HEK293 (cell line): ENCODE data around the gene ROBO1.

Source experiments
- CTCF ChIA-PET: fragments of 350-600 bp; formaldehyde crosslinking; extraction: SDS; loops from one replicate; lab custom pipeline; 2021; ENCODE audit warnings: antibody characterized with exemption; lab: Yijun Ruan, JAX
- POLR2A ChIA-PET: fragments of 300-600 bp; formaldehyde crosslinking; extraction: SDS; loops from one replicate; lab custom pipeline; 2020; ENCODE audit warnings: antibody characterized with exemption, inconsistent platforms; lab: Yijun Ruan, JAX
- H3K27ac ChIP-seq: fragments of 200-500 bp; sonication (Bioruptor generic); 2 replicates; pipeline ENCODE4 v1.5.1; 2014; ENCODE audit warnings: low read depth, low read length, control low read depth, inconsistent platforms; ENCODE audit errors: extremely low read depth
- H3K36me3 ChIP-seq, 2 experiments: fragments of 200-500 bp in 1 of 2; sonication (Bioruptor generic) in 1 of 2; 1 replicate in 1 of 2; 2 replicates in 1 of 2; pipeline ENCODE4 v1.5.1; 2014 to 2017; ENCODE audit warnings: inconsistent platforms in 2 of 2, low read length in 2 of 2; ENCODE audit not compliant: control insufficient read depth in 2 of 2, insufficient read depth in 1 of 2
- H3K4me1 ChIP-seq: fragments of 200-500 bp; sonication (Bioruptor generic); 2 replicates; pipeline ENCODE4 v1.5.1; 2014; ENCODE audit warnings: mild to moderate bottlenecking, low read length, inconsistent platforms; ENCODE audit not compliant: control insufficient read depth, insufficient read depth
- H3K4me3 ChIP-seq: 2 replicates; pipeline ENCODE4 v1.5.1; 2011; ENCODE audit warnings: low read depth, mild to moderate bottlenecking, control low read depth, low read length, moderate library complexity
- H3K9me3 ChIP-seq: fragments of 200-500 bp; sonication (Bioruptor generic); 2 replicates; pipeline ENCODE4 v1.5.1; 2014; ENCODE audit warnings: low read depth, low read length, inconsistent platforms; ENCODE audit not compliant: control insufficient read depth, insufficient read depth
- TRIM28 ChIP-seq: IDR thresholded peaks from 2 replicates; pipeline ENCODE4 v1.6.1; 2011; ENCODE audit warnings: low read length, control low read depth, borderline replicate concordance
- WT1 ChIP-seq: fragments of 450-650 bp; formaldehyde crosslinking; IDR thresholded peaks from 2 replicates; pipeline ENCODE4 v1.5.1; 2016; ENCODE audit warnings: missing biosample characterization, missing genetic modification characterization
- ZIC2 ChIP-seq: fragments of 450-650 bp; formaldehyde crosslinking; IDR thresholded peaks from 2 replicates; pipeline ENCODE4 v1.5.1; 2016; ENCODE audit warnings: missing biosample characterization, missing genetic modification characterization
- ZNF132 ChIP-seq: fragments of 450-650 bp; formaldehyde crosslinking; IDR thresholded peaks from 2 replicates; pipeline ENCODE4 v1.5.1; 2017; ENCODE audit warnings: missing biosample characterization, missing genetic modification characterization, borderline replicate concordance
- ZNF23 ChIP-seq: fragments of 450-650 bp; formaldehyde crosslinking; IDR thresholded peaks from 2 replicates; pipeline ENCODE4 v1.5.1; 2016; ENCODE audit warnings: missing biosample characterization, missing genetic modification characterization, borderline replicate concordance
- ZNF335 ChIP-seq: fragments of 450-650 bp; formaldehyde crosslinking; conservative IDR thresholded peaks from 2 replicates; pipeline ENCODE4 v1.5.1; 2016; ENCODE audit warnings: missing biosample characterization, missing genetic modification characterization
- ZNF350 ChIP-seq: fragments of 450-650 bp; formaldehyde crosslinking; IDR thresholded peaks from 2 replicates; pipeline ENCODE4 v1.5.0; 2017; ENCODE audit warnings: missing biosample characterization, mild to moderate bottlenecking, missing genetic modification characterization
- ZNF37A ChIP-seq: fragments of 450-650 bp; IDR thresholded peaks from 2 replicates; pipeline ENCODE4 v1.5.1; 2018; ENCODE audit warnings: missing biosample characterization, missing genetic modification characterization
- ZNF501 ChIP-seq: fragments of 450-650 bp; formaldehyde crosslinking; IDR thresholded peaks from 2 replicates; pipeline ENCODE4 v1.5.1; 2016; ENCODE audit warnings: missing biosample characterization, missing genetic modification characterization
- ZNF585B ChIP-seq: fragments of 450-650 bp; formaldehyde crosslinking; IDR thresholded peaks from 2 replicates; pipeline ENCODE4 v1.5.1; 2016; ENCODE audit warnings: missing biosample characterization, missing genetic modification characterization
- ZNF843 ChIP-seq: fragments of 450-650 bp; formaldehyde crosslinking; IDR thresholded peaks from 2 replicates; pipeline ENCODE4 v1.5.1; 2016; ENCODE audit warnings: missing biosample characterization, missing genetic modification characterization
- ZXDB ChIP-seq: fragments of 450-650 bp; formaldehyde crosslinking; IDR thresholded peaks from 2 replicates; pipeline ENCODE4 v1.5.1; 2016; ENCODE audit warnings: missing biosample characterization, missing genetic modification characterization
- TF ChIP-seq, protein P1 (sequence below): fragments of 450-650 bp; formaldehyde crosslinking; IDR thresholded peaks from 2 replicates; pipeline ENCODE4 v1.5.1; 2016; ENCODE audit warnings: missing biosample characterization, missing genetic modification characterization
- TF ChIP-seq, protein P2 (sequence below): fragments of 450-650 bp; formaldehyde crosslinking; IDR thresholded peaks from 2 replicates; pipeline ENCODE4 v1.5.1; 2016; ENCODE audit warnings: missing biosample characterization, missing genetic modification characterization
- TF ChIP-seq, protein P3 (sequence below): fragments of 450-650 bp; formaldehyde crosslinking; IDR thresholded peaks from 2 replicates; pipeline ENCODE4 v1.5.1; 2017; ENCODE audit warnings: missing biosample characterization, missing genetic modification characterization
- TF ChIP-seq, protein P4 (sequence below): fragments of 450-650 bp; IDR thresholded peaks from 2 replicates; pipeline ENCODE4 v1.5.1; 2018; ENCODE audit warnings: missing biosample characterization, mild to moderate bottlenecking, missing genetic modification characterization
- TF ChIP-seq, protein P5 (sequence below): fragments of 450-650 bp; formaldehyde crosslinking; IDR thresholded peaks from 2 replicates; pipeline ENCODE4 v1.5.1; 2016; ENCODE audit warnings: missing biosample characterization, missing genetic modification characterization

ROBO1 gene

DNA sequence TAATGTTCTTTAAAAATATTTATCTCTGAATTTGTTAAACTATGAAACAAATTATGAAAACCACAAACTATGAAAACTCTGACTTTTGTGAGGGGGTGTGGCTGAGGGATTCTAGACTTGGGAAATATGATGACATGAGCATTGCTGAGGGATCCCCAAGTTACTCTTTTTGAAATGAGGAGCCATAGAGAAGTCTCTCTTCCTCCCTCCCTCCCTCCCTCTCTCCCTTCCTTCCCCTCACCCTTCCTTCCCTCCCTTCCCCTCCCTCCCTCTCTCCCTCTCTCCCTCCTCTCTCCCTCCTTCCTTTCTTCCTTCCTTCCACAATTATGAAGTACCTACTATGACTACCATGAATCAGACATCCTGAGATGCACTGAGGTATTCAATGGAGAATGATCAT lies 673.1 kb downstream of the ROBO1 start (continued):
- TF ChIP-seq, protein P1, sequence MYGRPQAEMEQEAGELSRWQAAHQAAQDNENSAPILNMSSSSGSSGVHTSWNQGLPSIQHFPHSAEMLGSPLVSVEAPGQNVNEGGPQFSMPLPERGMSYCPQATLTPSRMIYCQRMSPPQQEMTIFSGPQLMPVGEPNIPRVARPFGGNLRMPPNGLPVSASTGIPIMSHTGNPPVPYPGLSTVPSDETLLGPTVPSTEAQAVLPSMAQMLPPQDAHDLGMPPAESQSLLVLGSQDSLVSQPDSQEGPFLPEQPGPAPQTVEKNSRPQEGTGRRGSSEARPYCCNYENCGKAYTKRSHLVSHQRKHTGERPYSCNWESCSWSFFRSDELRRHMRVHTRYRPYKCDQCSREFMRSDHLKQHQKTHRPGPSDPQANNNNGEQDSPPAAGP: no peak

DNA sequence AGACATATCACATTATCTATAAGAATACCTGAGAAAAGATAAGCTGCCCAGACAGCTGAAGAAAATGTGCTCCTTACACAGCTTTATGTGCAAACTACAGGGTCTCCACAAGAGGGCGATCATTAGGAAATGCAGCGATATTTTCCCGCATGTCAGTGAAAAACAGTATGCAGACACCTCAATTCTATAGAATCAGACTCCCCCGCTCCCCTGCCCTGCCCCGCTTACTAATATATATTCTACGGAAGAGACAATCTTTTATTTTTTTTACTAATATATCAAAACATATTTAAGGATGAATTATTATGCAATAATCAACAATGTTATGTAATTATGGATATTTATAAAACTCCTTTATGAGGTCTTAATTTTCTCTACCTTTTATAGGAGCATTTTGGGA lies 681.3 kb downstream of the ROBO1 start:
- Histone ChIP-seq H3K9me3 (no peaks in the 10 kb centered on the region), H3K36me3 (no peaks in the 10 kb centered on the region), H3K4me3 (no peak overlapping the region), H3K27ac (no peak overlapping the region)
- CTCF ChIA-PET: interaction anchor here (0.5 to 1.8 kb wide), 23 partner anchors 9 to 1899 kb away, joined by 3 to 20 read pairs (median 3); no protein-coding TSS in a partner anchor
- TF ChIP-seq ZNF585B (tag by site-specific recombination) (no peak), ZNF335 (tag by site-specific recombination) (peak; percentile 32; the same call in 1 of the 2 replicates), WT1 (tag by site-specific recombination) (no peak)
- TF ChIP-seq, protein P2, sequence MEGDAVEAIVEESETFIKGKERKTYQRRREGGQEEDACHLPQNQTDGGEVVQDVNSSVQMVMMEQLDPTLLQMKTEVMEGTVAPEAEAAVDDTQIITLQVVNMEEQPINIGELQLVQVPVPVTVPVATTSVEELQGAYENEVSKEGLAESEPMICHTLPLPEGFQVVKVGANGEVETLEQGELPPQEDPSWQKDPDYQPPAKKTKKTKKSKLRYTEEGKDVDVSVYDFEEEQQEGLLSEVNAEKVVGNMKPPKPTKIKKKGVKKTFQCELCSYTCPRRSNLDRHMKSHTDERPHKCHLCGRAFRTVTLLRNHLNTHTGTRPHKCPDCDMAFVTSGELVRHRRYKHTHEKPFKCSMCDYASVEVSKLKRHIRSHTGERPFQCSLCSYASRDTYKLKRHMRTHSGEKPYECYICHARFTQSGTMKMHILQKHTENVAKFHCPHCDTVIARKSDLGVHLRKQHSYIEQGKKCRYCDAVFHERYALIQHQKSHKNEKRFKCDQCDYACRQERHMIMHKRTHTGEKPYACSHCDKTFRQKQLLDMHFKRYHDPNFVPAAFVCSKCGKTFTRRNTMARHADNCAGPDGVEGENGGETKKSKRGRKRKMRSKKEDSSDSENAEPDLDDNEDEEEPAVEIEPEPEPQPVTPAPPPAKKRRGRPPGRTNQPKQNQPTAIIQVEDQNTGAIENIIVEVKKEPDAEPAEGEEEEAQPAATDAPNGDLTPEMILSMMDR: peak; percentile 26; the same call in 1 of the 2 replicates
- TF ChIP-seq, all 188 proteins: peak for 2
- POLR2A ChIA-PET: no interaction called here
- no peaks in the 10 kb centered on the region for H3K4me1 ChIP-seq

DNA sequence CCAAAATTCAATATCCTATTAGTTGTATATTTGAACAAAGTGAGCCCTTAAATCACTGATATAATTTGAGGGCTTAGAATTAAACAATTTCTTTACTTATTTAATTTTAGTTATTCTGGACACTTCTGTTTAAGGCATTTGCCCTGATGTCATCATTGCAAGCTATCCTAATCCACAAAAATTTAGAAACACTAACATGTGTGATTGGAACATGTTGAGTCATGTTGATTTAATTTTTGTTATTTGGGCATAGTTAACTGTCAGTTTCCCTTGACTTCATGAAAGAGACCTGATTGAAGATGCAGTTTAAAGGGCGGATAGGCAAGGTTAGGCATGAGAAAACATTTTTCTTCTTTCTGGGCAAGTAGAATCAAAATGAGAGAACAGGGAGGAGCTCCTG lies 682.6 kb downstream of the ROBO1 start:
- Histone ChIP-seq H3K4me3 (no peak overlapping the region), H3K36me3 (no peaks in the 10 kb centered on the region), H3K4me1 (no peaks in the 10 kb centered on the region), H3K27ac (no peak overlapping the region), H3K9me3 (no peaks in the 10 kb centered on the region)
- ChIA-PET POLR2A (no interaction called here), CTCF (interaction anchor here (1.2 to 1.8 kb wide), 6 partner anchors 9 to 280 kb away, joined by 3 to 20 read pairs (median 6); no protein-coding TSS in a partner anchor)
- TF ChIP-seq ZNF843 (tag by site-specific recombination): no peak
- TF ChIP-seq ZNF132: no peak
- no peak for TF ChIP-seq ZNF501
- TF ChIP-seq ZXDB (tag by site-specific recombination): no peak
- TF ChIP-seq, protein P3, sequence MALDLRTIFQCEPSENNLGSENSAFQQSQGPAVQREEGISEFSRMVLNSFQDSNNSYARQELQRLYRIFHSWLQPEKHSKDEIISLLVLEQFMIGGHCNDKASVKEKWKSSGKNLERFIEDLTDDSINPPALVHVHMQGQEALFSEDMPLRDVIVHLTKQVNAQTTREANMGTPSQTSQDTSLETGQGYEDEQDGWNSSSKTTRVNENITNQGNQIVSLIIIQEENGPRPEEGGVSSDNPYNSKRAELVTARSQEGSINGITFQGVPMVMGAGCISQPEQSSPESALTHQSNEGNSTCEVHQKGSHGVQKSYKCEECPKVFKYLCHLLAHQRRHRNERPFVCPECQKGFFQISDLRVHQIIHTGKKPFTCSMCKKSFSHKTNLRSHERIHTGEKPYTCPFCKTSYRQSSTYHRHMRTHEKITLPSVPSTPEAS: no peak
- no peak for TF ChIP-seq ZIC2 (tag by site-specific recombination)
- TF ChIP-seq ZNF350 (tag by site-specific recombination): no peak
- TF ChIP-seq TRIM28: no peak
- TF ChIP-seq, protein P4, sequence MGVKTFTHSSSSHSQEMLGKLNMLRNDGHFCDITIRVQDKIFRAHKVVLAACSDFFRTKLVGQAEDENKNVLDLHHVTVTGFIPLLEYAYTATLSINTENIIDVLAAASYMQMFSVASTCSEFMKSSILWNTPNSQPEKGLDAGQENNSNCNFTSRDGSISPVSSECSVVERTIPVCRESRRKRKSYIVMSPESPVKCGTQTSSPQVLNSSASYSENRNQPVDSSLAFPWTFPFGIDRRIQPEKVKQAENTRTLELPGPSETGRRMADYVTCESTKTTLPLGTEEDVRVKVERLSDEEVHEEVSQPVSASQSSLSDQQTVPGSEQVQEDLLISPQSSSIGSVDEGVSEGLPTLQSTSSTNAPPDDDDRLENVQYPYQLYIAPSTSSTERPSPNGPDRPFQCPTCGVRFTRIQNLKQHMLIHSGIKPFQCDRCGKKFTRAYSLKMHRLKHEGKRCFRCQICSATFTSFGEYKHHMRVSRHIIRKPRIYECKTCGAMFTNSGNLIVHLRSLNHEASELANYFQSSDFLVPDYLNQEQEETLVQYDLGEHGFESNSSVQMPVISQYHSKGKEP (tag by site-specific recombination): no peak
- no peak for TF ChIP-seq ZNF37A
- TF ChIP-seq, protein P5, sequence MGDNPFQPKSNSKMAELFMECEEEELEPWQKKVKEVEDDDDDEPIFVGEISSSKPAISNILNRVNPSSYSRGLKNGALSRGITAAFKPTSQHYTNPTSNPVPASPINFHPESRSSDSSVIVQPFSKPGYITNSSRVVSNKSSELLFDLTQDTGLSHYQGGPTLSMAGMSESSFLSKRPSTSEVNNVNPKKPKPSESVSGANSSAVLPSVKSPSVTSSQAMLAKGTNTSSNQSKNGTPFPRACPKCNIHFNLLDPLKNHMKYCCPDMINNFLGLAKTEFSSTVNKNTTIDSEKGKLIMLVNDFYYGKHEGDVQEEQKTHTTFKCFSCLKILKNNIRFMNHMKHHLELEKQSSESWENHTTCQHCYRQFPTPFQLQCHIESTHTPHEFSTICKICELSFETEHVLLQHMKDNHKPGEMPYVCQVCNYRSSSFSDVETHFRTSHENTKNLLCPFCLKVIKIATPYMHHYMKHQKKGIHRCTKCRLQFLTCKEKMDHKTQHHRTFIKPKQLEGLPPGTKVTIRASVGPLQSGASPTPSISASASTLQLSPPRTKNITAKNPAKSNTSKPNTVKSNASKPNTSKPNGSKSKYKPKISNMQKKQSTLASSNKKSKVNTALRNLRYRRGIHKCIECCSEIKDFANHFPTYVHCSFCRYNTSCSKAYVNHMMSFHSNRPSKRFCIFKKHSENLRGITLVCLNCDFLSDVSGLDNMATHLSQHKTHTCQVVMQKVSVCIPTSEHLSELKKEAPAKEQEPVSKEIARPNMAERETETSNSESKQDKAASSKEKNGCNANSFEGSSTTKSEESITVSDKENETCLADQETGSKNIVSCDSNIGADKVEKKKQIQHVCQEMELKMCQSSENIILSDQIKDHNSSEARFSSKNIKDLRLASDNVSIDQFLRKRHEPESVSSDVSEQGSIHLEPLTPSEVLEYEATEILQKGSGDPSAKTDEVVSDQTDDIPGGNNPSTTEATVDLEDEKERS (tag by site-specific recombination): no peak
- TF ChIP-seq ZNF23: no peak
- TF ChIP-seq, protein P2: no peak
